Measurements from ENCODE around the gene RAPGEF2. TPM values are rescaled to one million over a fixed set of nuclear protein-coding genes. Genes with fewer than 3 reads are reported as not detected.

Gene RAPGEF2
- total and polyA plus RNA-seq, 10 of the 15 experiments (the other 5 are each of a cell fraction or from before 2014, with no cell fraction given), result 0.31 to 24.0 (median 2.9) TPM

DNA sequence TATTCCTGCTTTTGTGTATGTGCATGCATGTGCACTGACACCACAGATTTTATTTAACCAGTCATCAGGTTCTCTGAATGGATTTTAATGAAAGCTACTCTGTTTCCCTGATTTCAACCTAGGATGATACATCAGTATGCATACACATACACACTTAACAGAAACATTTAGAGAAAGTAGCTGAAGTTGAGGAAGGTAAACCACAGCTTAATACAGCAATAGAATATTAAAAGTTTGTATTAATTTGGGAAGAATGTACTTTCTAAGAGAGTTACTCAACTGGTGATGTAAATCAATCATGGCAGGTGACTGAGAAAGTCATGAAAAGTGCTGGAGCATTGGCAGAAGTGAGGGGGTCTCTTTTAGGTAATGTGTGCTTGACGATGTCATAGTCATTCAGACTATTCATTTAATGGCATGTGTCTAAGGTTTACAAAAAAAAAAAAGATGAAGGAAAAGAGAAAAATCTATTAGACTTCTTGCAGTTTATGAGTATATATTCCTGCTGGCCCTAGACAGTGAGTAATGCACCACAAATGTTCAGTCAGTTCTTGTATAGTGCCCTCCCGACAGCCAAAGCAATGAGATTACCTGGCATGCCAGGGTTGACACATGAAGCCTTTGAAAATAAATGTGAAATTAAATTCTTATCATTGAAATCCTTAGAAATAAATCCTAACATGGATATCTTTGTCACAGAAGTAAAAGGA lies 187.6 kb downstream of the RAPGEF2 start:
- WGBS (ENCODE audit: insufficient coverage, insufficient replicate concordance, low lambda C conversion rate, missing lambda C conversion rate), result 100% methylated on average over 2 of the region's 2 CpGs
- in situ Hi-C loops (cut with MboI), result no loop called here
- no peak overlapping the region for H3K4me2 ChIP-seq (ENCODE audit: control insufficient read depth, insufficient read depth)
- TF ChIP-seq, protein P1, sequence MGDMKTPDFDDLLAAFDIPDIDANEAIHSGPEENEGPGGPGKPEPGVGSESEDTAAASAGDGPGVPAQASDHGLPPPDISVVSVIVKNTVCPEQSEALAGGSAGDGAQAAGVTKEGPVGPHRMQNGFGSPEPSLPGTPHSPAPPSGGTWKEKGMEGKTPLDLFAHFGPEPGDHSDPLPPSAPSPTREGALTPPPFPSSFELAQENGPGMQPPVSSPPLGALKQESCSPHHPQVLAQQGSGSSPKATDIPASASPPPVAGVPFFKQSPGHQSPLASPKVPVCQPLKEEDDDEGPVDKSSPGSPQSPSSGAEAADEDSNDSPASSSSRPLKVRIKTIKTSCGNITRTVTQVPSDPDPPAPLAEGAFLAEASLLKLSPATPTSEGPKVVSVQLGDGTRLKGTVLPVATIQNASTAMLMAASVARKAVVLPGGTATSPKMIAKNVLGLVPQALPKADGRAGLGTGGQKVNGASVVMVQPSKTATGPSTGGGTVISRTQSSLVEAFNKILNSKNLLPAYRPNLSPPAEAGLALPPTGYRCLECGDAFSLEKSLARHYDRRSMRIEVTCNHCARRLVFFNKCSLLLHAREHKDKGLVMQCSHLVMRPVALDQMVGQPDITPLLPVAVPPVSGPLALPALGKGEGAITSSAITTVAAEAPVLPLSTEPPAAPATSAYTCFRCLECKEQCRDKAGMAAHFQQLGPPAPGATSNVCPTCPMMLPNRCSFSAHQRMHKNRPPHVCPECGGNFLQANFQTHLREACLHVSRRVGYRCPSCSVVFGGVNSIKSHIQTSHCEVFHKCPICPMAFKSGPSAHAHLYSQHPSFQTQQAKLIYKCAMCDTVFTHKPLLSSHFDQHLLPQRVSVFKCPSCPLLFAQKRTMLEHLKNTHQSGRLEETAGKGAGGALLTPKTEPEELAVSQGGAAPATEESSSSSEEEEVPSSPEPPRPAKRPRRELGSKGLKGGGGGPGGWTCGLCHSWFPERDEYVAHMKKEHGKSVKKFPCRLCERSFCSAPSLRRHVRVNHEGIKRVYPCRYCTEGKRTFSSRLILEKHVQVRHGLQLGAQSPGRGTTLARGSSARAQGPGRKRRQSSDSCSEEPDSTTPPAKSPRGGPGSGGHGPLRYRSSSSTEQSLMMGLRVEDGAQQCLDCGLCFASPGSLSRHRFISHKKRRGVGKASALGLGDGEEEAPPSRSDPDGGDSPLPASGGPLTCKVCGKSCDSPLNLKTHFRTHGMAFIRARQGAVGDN (IDR thresholded peaks at IDR 0.05), result no peak
- TF ChIP-seq RFX5 (IDR thresholded peaks at IDR 0.05; ENCODE audit: low read depth, low read length), result no peak
- TF ChIP-seq STAT3 (IDR thresholded peaks at IDR 0.05; ENCODE audit: low read depth, low read length), result no peak
- no peak for TF ChIP-seq SMAD1 (IDR thresholded peaks at IDR 0.05; ENCODE audit: low read depth, partially characterized antibody)
- TF ChIP-seq GABPA (IDR thresholded peaks at IDR 0.05; ENCODE audit: low read depth), result no peak
- no peak for TF ChIP-seq NR2C1 (IDR thresholded peaks at IDR 0.05)
- TF ChIP-seq ZNF274 (IDR thresholded peaks at IDR 0.05; ENCODE audit: insufficient read depth, insufficient read length), result no peak
- TF ChIP-seq, protein P2, sequence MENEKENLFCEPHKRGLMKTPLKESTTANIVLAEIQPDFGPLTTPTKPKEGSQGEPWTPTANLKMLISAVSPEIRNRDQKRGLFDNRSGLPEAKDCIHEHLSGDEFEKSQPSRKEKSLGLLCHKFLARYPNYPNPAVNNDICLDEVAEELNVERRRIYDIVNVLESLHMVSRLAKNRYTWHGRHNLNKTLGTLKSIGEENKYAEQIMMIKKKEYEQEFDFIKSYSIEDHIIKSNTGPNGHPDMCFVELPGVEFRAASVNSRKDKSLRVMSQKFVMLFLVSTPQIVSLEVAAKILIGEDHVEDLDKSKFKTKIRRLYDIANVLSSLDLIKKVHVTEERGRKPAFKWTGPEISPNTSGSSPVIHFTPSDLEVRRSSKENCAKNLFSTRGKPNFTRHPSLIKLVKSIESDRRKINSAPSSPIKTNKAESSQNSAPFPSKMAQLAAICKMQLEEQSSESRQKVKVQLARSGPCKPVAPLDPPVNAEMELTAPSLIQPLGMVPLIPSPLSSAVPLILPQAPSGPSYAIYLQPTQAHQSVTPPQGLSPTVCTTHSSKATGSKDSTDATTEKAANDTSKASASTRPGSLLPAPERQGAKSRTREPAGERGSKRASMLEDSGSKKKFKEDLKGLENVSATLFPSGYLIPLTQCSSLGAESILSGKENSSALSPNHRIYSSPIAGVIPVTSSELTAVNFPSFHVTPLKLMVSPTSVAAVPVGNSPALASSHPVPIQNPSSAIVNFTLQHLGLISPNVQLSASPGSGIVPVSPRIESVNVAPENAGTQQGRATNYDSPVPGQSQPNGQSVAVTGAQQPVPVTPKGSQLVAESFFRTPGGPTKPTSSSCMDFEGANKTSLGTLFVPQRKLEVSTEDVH (IDR thresholded peaks at IDR 0.05; ENCODE audit: low read depth, partially characterized antibody), result no peak
- no peak for TF ChIP-seq ATF7 (IDR thresholded peaks at IDR 0.05; ENCODE audit: low read depth)
- TF ChIP-seq TAF1 (IDR thresholded peaks at IDR 0.05; ENCODE audit: borderline replicate concordance, low read depth, low read length), result no peak
- TF ChIP-seq CEBPB (IDR thresholded peaks at IDR 0.05; ENCODE audit: borderline replicate concordance in 1 of 2, low read depth in 2 of 2, low read length in 2 of 2), result no peak
- TF ChIP-seq RELA (IDR thresholded peaks at IDR 0.05; ENCODE audit: borderline replicate concordance, partially characterized antibody), result no peak
- no peak for TF ChIP-seq EGR1 (IDR thresholded peaks at IDR 0.05; ENCODE audit: borderline replicate concordance in 1 of 2, low read depth in 2 of 2, low read length in 2 of 2)
- TF ChIP-seq, protein P3, sequence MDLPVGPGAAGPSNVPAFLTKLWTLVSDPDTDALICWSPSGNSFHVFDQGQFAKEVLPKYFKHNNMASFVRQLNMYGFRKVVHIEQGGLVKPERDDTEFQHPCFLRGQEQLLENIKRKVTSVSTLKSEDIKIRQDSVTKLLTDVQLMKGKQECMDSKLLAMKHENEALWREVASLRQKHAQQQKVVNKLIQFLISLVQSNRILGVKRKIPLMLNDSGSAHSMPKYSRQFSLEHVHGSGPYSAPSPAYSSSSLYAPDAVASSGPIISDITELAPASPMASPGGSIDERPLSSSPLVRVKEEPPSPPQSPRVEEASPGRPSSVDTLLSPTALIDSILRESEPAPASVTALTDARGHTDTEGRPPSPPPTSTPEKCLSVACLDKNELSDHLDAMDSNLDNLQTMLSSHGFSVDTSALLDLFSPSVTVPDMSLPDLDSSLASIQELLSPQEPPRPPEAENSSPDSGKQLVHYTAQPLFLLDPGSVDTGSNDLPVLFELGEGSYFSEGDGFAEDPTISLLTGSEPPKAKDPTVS (IDR thresholded peaks at IDR 0.05; ENCODE audit: low read depth, low read length), result no peak

More for the DNA sequence above, 187.6 kb downstream of the RAPGEF2 start:
- FAIRE-seq (no peak), DNase-seq (ENCODE audit: low read depth, low spot score) (no peak), ATAC-seq (no peak)
- Histone ChIP-seq H3K36me3 (ENCODE audit: control insufficient read depth in 2 of 2, insufficient read depth in 2 of 2, low read length in 1 of 2) (no peaks in the 10 kb centered on the region), H3K79me2 (ENCODE audit: control insufficient read depth, insufficient read depth, low read length) (no peaks in the 10 kb centered on the region), H3K27me3 (replicated peaks in 1 of 2; ENCODE audit: control insufficient read depth in 2 of 2, insufficient read depth in 2 of 2, low read length in 1 of 2) (no peaks in the 10 kb centered on the region), H4K20me1 (ENCODE audit: control insufficient read depth, insufficient read depth) (no peaks in the 10 kb centered on the region), H3K4me1 (ENCODE audit: control insufficient read depth, insufficient read depth, low read length) (no peaks in the 10 kb centered on the region), H3K9ac (ENCODE audit: control insufficient read depth, insufficient read depth, low read length) (no peak overlapping the region), H3K9me3 (replicated peaks; ENCODE audit: control insufficient read depth, insufficient read depth, low read length) (no peaks in the 10 kb centered on the region), H2AFZ (ENCODE audit: control insufficient read depth, low read depth, low read length) (no peak overlapping the region), H3K4me3 (no peak overlapping the region), H3K27ac (ENCODE audit: control insufficient read depth, insufficient read depth) (no peak overlapping the region)
- ChIA-PET CTCF (no interaction called here), POLR2A (no interaction called here), SMC1A (ENCODE audit: uncharacterized antibody, unreplicated experiment) (interaction anchor here (1.2 kb wide), 1 partner anchor 51 kb away, joined by 3 read pairs; no protein-coding TSS in a partner anchor), RAD21 (ENCODE audit: unreplicated experiment) (no interaction called here)
- BruUV-seq (replicated peaks), result no TSS peak
- intact Hi-C loops (cut with micrococcal nuclease; ENCODE audit: unreplicated experiment), result no loop called here
